Measurements from ENCODE around the gene ALKBH2. TPM values are rescaled to one million over a fixed set of nuclear protein-coding genes. Genes with fewer than 3 reads are reported as not detected.
"Not testable (repeated sequence)": the region's sequence is repeated elsewhere in the genome, so short reads cannot be mapped to it uniquely, and the experiment has no call there.

Gene ALKBH2
- total and polyA plus RNA-seq, 5 donors from 2014 or later = 8.7 to 24.9 (median 11.0) TPM

DNA sequence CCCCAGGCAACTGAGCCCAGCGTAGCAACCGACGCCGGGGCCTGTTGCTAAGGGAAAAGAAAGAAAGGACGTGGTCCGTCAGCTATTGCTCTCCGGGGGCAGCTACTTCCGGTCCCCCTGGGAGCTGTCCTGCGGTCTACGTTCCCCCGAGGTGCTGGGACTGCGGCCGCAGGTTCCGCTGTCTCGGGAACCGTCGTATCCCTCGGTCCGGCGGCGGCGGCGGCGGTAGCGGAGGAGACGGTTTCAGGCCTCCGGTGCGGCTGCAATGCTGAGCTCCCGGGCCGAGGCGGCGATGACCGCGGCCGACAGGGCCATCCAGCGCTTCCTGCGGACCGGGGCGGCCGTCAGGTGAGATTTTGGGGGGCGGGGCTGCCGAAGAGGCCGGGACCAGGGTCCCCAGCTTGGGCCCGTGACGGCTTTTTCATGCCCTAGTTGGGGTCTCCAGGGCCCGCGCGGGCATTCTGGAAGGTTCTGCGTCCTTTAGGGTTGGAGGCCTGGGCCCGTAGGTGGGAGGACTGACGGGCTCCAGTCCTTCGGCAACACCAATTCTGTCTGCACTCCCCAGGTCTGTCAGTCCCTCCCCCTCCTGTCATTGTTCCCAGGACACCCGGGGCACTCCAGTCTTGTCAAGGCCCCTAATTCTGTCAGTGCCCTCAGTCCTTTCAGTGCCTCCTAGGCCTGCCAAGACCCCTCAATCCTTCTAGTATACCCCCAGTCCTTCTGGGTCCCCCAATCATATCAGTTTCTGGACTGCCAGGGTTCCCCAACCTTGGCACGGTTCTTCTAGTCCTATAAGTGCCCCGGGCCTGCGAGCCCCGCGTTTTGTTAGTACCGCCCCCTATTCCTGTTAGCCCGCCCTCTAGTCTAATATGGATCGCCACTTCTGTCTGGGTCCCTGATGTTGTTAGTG is 40.6 kb downstream of the ALKBH2 start, which contains the start of gene USP30:
Gene USP30 (plus strand): TSS at position 163 of the 910 bp plus-strand sequence. CDS start 103 bp downstream, at position 266.
- H3K9me3 ChIP-seq (ENCODE audit: control insufficient read depth in 2 of 2, low read length in 2 of 2) = no peaks in the 10 kb centered on the region
- Mint-ChIP-seq H3K27me3 (no peaks in the 10 kb centered on the region), H3K4me3 (peak within 1 kb of the TSS; percentile 94 to 97 (median 96)), H3K27ac (peak within 1 kb of the TSS; percentile 83 to 99 (median 96)), H3K9me3 (no peaks in the 10 kb centered on the region), H3K4me1 (peaks cover 11 to 25% (median 13%) of the 10 kb centered on the region in 4 donors), H3K36me3 (peaks cover 13% of the 10 kb centered on the region)
- ATAC-seq (ENCODE audit: low read depth in 2 of 2) = peak; percentile 82 to 84
- peak within 1 kb of the TSS; percentile 97 for H3K4me3 ChIP-seq (ENCODE audit: low read depth, low read length)
- peaks cover 20% of the 10 kb centered on the region for H3K4me1 ChIP-seq (ENCODE audit: control insufficient read depth, insufficient read depth, low read length, poor library complexity, severe bottlenecking)
- DNase-seq = peak; percentile 74 to 90 (median 80)
- no peaks in the 10 kb centered on the region for H3K27me3 ChIP-seq (ENCODE audit: control insufficient read depth, insufficient read depth, low read length)
- peak within 1 kb of the TSS; percentile 86 for H3K27ac ChIP-seq (ENCODE audit: insufficient read depth, low read length, poor library complexity, severe bottlenecking)
- H3K36me3 ChIP-seq (ENCODE audit: control insufficient read depth, insufficient read depth, low read length) = peaks cover under 1% of the 10 kb centered on the region

GRCh38 chr12:109052097-109052413 is 41.2 kb downstream of the ALKBH2 start:
- Histone ChIP-seq H3K4me3 (ENCODE audit: low read depth, low read length) (peak overlapping the region; percentile 75), H3K4me1 (ENCODE audit: control insufficient read depth, insufficient read depth, low read length, poor library complexity, severe bottlenecking) (peaks cover 20% of the 10 kb centered on the region), H3K27me3 (ENCODE audit: control insufficient read depth, insufficient read depth, low read length) (no peaks in the 10 kb centered on the region), H3K27ac (ENCODE audit: insufficient read depth, low read length, poor library complexity, severe bottlenecking) (peak overlapping the region; percentile 86), H3K36me3 (ENCODE audit: control insufficient read depth, insufficient read depth, low read length) (no peaks in the 10 kb centered on the region), H3K9me3 (ENCODE audit: control insufficient read depth in 2 of 2, low read length in 2 of 2) (no peaks in the 10 kb centered on the region)
- Mint-ChIP-seq H3K27ac (peak overlapping the region; percentile 83 to 97 (median 96)), H3K9me3 (no peaks in the 10 kb centered on the region), H3K4me3 (peak overlapping the region; percentile 94 to 97 (median 96)), H3K36me3 (peaks cover 7% of the 10 kb centered on the region), H3K27me3 (no peaks in the 10 kb centered on the region), H3K4me1 (peaks cover 11 to 25% (median 13%) of the 10 kb centered on the region in 4 donors)
- DNase-seq (no peak), ATAC-seq (ENCODE audit: low read depth in 2 of 2) (no peak)

DNA sequence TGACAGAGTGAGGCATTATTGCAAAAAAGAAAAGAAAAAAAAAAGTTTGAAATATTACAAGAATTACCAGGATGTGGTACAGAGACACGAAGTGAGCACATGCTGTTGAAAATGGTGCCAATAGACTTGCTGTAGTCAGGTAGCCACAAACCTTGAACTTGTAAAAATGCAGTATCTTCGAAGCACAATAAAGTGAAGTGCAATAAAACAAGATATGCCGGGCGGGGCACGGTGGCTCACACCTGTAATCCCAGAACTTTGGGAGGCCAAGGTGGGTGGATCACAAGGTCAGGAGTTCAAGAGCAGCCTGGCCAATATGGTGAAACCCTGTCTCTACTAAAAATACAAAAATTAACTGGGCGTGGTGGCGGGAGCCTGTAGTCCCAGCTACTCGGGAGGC is 43.5 kb downstream of the ALKBH2 start:
- H3K27me3 ChIP-seq (ENCODE audit: control insufficient read depth, insufficient read depth, low read length); ATAC-seq (ENCODE audit: low read depth in 2 of 2); H3K4me3 ChIP-seq (ENCODE audit: low read depth, low read length); H3K36me3 ChIP-seq (ENCODE audit: control insufficient read depth, insufficient read depth, low read length); H3K27ac ChIP-seq (ENCODE audit: insufficient read depth, low read length, poor library complexity, severe bottlenecking); H3K9me3 Mint-ChIP-seq; H3K27ac Mint-ChIP-seq; H3K36me3 Mint-ChIP-seq; H3K9me3 ChIP-seq (ENCODE audit: control insufficient read depth in 2 of 2, low read length in 2 of 2); H3K27me3 Mint-ChIP-seq; DNase-seq: not testable (repeated sequence)
- peaks cover 10 to 22% (median 13%) of the 10 kb centered on the region in 4 donors for H3K4me1 Mint-ChIP-seq
- H3K4me1 ChIP-seq (ENCODE audit: control insufficient read depth, insufficient read depth, low read length, poor library complexity, severe bottlenecking) = peaks cover 19% of the 10 kb centered on the region
- H3K4me3 Mint-ChIP-seq = peak overlapping the region in 2 of 4 donors; percentile 20 to 40

DNA sequence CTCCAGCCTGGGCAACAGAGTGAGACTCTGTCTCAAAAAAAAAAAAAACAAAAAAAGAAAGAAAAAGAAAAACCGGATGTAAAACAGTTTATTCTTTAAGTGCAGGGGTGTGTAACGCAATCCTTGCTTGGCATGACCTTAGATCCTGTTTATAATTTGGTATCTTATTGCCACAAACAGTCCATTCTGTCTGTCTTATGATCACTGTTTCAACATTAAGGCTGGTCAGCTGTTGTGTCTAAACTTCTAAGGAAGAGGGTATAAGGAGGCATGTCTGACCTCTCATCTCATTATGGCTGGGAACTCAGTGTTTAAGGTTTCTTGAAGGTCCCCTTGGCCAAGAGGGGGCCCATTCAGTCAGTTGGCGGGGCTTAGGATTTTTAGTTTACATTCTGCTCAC is 44.6 kb downstream of the ALKBH2 start:
- not testable (repeated sequence) for H3K4me3 ChIP-seq (ENCODE audit: low read depth, low read length); H3K36me3 Mint-ChIP-seq; H3K27me3 Mint-ChIP-seq; DNase-seq; H3K36me3 ChIP-seq (ENCODE audit: control insufficient read depth, insufficient read depth, low read length); H3K9me3 ChIP-seq (ENCODE audit: control insufficient read depth in 2 of 2, low read length in 2 of 2); ATAC-seq (ENCODE audit: low read depth in 2 of 2); H3K27me3 ChIP-seq (ENCODE audit: control insufficient read depth, insufficient read depth, low read length); H3K27ac ChIP-seq (ENCODE audit: insufficient read depth, low read length, poor library complexity, severe bottlenecking); H3K9me3 Mint-ChIP-seq; H3K27ac Mint-ChIP-seq
- H3K4me1 ChIP-seq (ENCODE audit: control insufficient read depth, insufficient read depth, low read length, poor library complexity, severe bottlenecking) = peaks cover 10% of the 10 kb centered on the region
- Mint-ChIP-seq H3K4me3 (peak overlapping the region in 1 of 4 donors; percentile 20), H3K4me1 (peaks cover 7 to 14% (median 9%) of the 10 kb centered on the region in 4 donors)

DNA sequence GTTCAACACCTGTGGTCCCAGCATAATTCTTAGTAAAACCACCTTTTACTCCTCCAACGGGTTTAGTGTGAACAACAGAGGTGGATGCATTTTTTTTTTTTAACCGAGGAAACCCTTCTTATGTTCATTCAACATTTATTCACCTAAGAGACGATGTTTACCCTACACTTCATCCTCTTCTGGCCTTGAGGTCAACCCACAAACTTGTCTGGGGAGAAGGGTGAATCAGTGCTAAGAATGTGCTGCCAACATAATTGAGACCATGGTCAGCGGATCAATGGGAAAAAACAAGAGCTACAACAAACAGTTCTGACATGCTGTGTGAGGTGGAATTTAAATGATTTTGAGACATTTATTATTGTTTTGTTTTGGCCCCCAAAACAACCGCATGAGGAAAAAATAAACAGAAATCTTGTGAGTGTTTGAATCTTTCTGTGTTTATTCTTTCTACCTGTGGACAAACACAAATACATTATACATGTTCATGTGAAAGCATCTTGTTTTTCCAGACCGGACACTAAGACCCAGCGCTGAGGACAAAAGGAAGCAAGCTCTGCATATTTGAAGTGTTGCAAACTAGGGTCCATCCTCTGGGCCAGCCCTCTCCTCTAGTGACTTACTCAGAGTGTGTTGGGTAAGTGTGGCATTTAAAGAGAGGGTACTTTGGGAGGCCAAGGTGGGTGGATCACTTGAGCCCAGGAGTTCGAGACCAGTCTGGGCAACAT is 46.0 kb downstream of the ALKBH2 start:
- Histone ChIP-seq H3K27me3 (ENCODE audit: control insufficient read depth, insufficient read depth, low read length) (peaks cover 19% of the 10 kb centered on the region), H3K9me3 (ENCODE audit: control insufficient read depth in 2 of 2, low read length in 2 of 2) (no peaks in the 10 kb centered on the region), H3K4me3 (ENCODE audit: low read depth, low read length) (no peak overlapping the region), H3K27ac (ENCODE audit: insufficient read depth, low read length, poor library complexity, severe bottlenecking) (no peak overlapping the region), H3K4me1 (ENCODE audit: control insufficient read depth, insufficient read depth, low read length, poor library complexity, severe bottlenecking) (peaks cover 5% of the 10 kb centered on the region), H3K36me3 (ENCODE audit: control insufficient read depth, insufficient read depth, low read length) (no peaks in the 10 kb centered on the region)
- Mint-ChIP-seq H3K9me3 (no peaks in the 10 kb centered on the region), H3K27ac (no peak overlapping the region), H3K4me1 (peaks cover 4 to 7% (median 6%) of the 10 kb centered on the region in 4 donors), H3K36me3 (no peaks in the 10 kb centered on the region), H3K4me3 (no peak overlapping the region), H3K27me3 (peaks cover 18% of the 10 kb centered on the region)
- no peak for ATAC-seq (ENCODE audit: low read depth in 2 of 2)
- DNase-seq = no peak

- Mint-ChIP-seq H3K4me1 (no peaks in the 10 kb centered on the region), H3K27ac (no peak overlapping the region), H3K27me3 (peaks cover 22% of the 10 kb centered on the region), H3K4me3 (peak overlapping the region in 1 of 4 donors; percentile 2), H3K9me3 (peaks cover 0 to 3% (median 0%) of the 10 kb centered on the region in 7 donors), H3K36me3 (no peaks in the 10 kb centered on the region)
- no peaks in the 10 kb centered on the region for H3K4me1 ChIP-seq (ENCODE audit: control insufficient read depth, insufficient read depth, low read length, poor library complexity, severe bottlenecking)
- H3K9me3 ChIP-seq (ENCODE audit: control insufficient read depth in 2 of 2, low read length in 2 of 2) = peaks cover 3 to 7% of the 10 kb centered on the region in 2 experiments
- H3K27ac ChIP-seq (ENCODE audit: insufficient read depth, low read length, poor library complexity, severe bottlenecking) = no peak overlapping the region
- peaks cover 24% of the 10 kb centered on the region for H3K27me3 ChIP-seq (ENCODE audit: control insufficient read depth, insufficient read depth, low read length)
- DNase-seq = no peak
- no peak for ATAC-seq (ENCODE audit: low read depth in 2 of 2)
- no peaks in the 10 kb centered on the region for H3K36me3 ChIP-seq (ENCODE audit: control insufficient read depth, insufficient read depth, low read length)
- no peak overlapping the region for H3K4me3 ChIP-seq (ENCODE audit: low read depth, low read length)
Measured at GRCh38 chr12:109044241-109044640, 49.0 kb downstream of the ALKBH2 start.
